ACC112 (cell line): ENCODE measurements around the gene MYLK.

Source experiments
- H2AFZ ChIP-seq: fragments of 200-600 bp; sonication (generic); one replicate; pipeline ENCODE4 v1.6.0; 2017; ENCODE audit warnings: antibody characterized with exemption, low read length; ENCODE audit not compliant: unreplicated experiment
- H3K27ac ChIP-seq: fragments of 200-600 bp; sonication (generic); 2 replicates; pipeline ENCODE4 v1.5.1; 2014; ENCODE audit warnings: low read depth, mild to moderate bottlenecking, antibody characterized with exemption, low read length, moderate library complexity
- H3K27me3 ChIP-seq: fragments of 200-600 bp; sonication (generic); 2 replicates; pipeline ENCODE4 v1.6.1; 2014; ENCODE audit warnings: mild to moderate bottlenecking, antibody characterized with exemption, low read length, moderate library complexity, mixed read lengths; ENCODE audit not compliant: insufficient read depth
- H3K36me3 ChIP-seq: fragments of 200-600 bp; sonication (generic); 2 replicates; pipeline ENCODE4 v1.6.1; 2016; ENCODE audit warnings: mild to moderate bottlenecking, antibody characterized with exemption, low read length, moderate library complexity, mixed read lengths; ENCODE audit not compliant: insufficient read depth
- H3K4me1 ChIP-seq: fragments of 200-600 bp; sonication (generic); one replicate; pipeline ENCODE4 v1.6.1; 2016; ENCODE audit warnings: low read length, mixed read lengths; ENCODE audit not compliant: insufficient read depth, unreplicated experiment, control insufficient read depth
- H3K4me3 ChIP-seq: fragments of 200-600 bp; sonication (generic); 2 replicates; pipeline ENCODE4 v1.5.1; 2014; ENCODE audit warnings: mild to moderate bottlenecking, low read depth, low read length
- H3K79me2 ChIP-seq: fragments of 200-600 bp; sonication (generic); one replicate; pipeline ENCODE4 v1.6.0; 2016; ENCODE audit warnings: low read length; ENCODE audit not compliant: control insufficient read depth, unreplicated experiment, insufficient read depth

MYLK gene

DNA sequence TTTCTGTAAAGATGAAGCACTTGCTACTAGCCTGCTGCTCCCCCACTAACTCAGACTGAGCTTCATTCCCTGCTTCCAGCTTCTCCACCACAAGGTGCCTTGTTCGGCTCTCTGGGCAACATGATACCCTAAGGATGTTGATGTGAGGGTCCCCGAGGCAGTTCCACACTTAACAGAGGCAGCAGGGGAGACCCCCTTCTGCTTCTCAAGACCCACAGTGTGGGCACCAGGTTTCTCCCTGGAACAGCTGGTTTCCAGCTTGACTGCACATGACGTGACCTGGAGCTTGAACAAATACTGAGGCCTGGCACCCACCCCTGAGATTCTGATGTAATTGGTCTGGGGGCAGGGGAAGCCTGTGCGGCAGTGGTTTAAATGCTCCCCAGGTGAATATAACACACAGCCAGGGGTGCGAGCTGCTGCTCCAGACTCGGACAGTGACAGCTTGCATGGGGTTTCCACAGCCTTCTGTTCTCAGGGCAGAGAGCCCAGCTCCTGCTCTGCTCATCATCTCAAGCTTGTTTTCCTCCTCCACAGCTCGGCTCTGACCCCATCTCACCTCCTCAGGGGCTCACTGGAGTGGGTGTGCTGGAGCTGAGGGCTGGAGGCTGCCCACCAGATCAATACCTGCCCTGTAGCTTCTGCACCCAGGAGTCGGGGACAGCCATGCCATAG, 204.3 kb downstream of the MYLK start:
- no peaks in the 10 kb centered on the region for H3K36me3 ChIP-seq
- no peak overlapping the region for H3K4me3 ChIP-seq
- H3K79me2 ChIP-seq, result no peaks in the 10 kb centered on the region
- H2AFZ ChIP-seq, result no peak overlapping the region
- H3K27me3 ChIP-seq, result no peaks in the 10 kb centered on the region
- peaks cover 9% of the 10 kb centered on the region for H3K4me1 ChIP-seq
- H3K27ac ChIP-seq, result no peak overlapping the region

DNA sequence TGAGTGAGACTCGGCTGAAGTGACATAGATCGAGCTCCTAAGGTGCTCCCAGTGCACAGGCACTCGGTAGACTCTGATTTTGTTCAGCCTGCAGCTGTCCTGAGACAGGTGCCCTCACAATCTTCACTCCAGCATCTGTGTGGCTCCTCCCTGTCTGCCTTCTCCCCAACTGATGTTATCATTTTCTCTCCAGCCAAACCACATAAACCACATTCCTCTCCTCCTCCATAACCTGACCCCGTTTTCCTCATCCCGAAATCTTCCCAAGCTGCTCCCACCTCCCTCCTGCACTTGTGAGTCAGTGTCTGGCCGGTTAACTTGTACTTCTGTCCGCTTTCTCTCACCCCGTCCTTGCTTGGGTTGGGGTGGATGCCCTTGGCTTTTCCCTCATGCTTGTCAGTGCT, 206.0 kb downstream of the MYLK start:
- Histone ChIP-seq H3K79me2 (no peaks in the 10 kb centered on the region), H3K27me3 (no peaks in the 10 kb centered on the region), H3K4me1 (peaks cover 9% of the 10 kb centered on the region), H2AFZ (no peak overlapping the region), H3K36me3 (no peaks in the 10 kb centered on the region), H3K27ac (no peak overlapping the region), H3K4me3 (no peak overlapping the region)

DNA sequence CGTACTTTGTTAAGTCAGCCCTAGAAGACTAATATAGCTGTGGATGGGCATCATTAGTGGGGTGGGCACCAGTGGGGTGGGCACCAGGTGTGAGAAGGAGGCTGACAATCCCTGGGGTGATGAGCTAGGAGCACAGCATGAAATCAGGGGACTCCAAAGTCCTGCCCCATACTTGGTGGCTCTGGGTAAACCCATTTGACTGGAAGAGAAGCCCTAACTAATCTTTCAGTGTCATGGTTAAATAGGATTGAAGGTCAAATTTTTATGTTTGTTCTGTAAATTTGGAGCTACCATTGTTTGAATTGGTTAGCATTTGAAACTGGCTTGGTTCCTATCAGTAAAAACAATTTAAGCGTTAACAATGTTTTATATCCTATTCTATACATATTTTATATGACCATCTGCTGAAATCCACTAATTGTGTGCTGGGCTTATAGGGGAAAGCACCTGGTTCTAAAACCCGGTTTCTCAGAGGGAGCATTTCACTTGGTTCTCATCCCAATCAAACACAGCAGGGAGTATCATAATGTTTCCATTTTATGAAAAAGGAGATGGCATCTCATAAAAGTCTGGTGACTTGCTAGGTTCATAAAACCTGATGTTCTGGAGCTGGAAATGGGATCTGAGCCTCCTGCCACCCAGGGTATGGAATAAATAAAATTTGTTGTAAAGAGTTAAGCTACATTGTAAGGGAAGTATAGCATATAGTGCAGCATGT, 211.5 kb downstream of the MYLK start:
- no peaks in the 10 kb centered on the region for H3K79me2 ChIP-seq
- no peaks in the 10 kb centered on the region for H3K36me3 ChIP-seq
- H3K27ac ChIP-seq, result no peak overlapping the region
- H3K4me1 ChIP-seq, result peaks cover 7% of the 10 kb centered on the region
- no peaks in the 10 kb centered on the region for H3K27me3 ChIP-seq
- H3K4me3 ChIP-seq, result no peak overlapping the region
- no peak overlapping the region for H2AFZ ChIP-seq

DNA sequence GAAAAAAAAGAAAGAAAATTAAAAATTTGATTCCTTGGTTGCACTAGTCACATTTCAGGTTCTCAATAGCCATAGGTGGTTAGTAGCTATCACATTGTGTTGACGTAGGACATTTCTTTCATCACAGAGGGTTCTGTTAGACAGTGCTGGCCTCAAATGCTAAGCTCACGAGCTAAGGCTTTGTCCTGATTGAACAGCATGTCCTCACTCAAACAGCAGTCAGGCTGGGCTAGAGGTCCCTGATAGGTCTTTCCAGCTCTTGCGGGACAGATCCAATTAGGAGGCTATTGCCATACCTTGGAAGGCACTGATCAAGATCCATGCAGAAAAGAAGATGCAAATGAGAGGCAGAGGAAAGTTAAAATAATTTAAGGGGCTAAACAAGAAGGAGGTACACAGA, 213.4 kb downstream of the MYLK start:
- H3K79me2 ChIP-seq, result no peaks in the 10 kb centered on the region
- no peak overlapping the region for H3K27ac ChIP-seq
- peaks cover 8% of the 10 kb centered on the region for H3K4me1 ChIP-seq
- H2AFZ ChIP-seq, result no peak overlapping the region
- no peaks in the 10 kb centered on the region for H3K36me3 ChIP-seq
- no peaks in the 10 kb centered on the region for H3K27me3 ChIP-seq
- H3K4me3 ChIP-seq, result no peak overlapping the region

DNA sequence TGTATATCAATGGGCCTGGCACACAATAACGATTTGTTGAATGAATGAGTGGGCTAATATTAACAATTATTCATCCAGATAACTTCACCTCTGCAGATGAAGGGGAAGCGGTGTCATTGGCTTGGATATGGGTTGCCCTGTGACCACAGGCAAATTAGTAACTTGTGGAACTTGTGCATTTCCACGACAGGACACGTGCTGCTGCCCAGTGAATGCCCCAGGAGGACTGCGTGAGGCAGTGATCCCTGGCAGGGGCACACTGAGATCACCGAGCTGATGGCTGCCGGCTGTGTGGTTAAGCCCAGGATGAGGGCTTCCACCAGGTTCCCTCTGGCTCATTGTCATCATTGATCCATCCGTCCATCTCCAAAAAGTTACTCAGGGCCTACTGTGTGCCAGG, 215.2 kb downstream of the MYLK start:
- H3K27me3 ChIP-seq, result no peaks in the 10 kb centered on the region
- H2AFZ ChIP-seq, result no peak overlapping the region
- H3K36me3 ChIP-seq, result no peaks in the 10 kb centered on the region
- no peaks in the 10 kb centered on the region for H3K79me2 ChIP-seq
- no peak overlapping the region for H3K4me3 ChIP-seq
- H3K4me1 ChIP-seq, result peaks cover 8% of the 10 kb centered on the region
- no peak overlapping the region for H3K27ac ChIP-seq

DNA sequence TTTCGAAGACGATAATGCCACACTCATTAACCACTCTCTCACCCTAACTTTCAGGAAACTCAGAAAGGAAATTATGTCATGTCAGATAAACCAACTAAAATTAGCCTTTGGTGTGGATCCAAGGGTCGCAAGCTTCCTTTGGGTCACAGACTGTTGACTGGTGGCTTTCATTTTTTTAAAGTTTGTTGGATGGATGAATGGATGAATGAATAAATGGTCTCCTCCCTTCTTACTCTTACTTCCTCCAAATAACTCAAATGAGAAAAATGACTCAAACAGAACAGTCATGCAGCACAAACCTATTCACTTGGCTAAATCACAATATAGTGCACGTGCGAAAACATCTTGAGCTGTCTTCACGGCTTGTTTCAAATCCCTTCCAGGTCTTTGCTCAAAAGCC, 216.3 kb downstream of the MYLK start:
- no peak overlapping the region for H3K27ac ChIP-seq
- H3K4me3 ChIP-seq, result peak overlapping the region; percentile 33; the same call in 1 of the 2 replicates
- H3K4me1 ChIP-seq, result peaks cover 8% of the 10 kb centered on the region
- no peaks in the 10 kb centered on the region for H3K27me3 ChIP-seq
- H3K79me2 ChIP-seq, result no peaks in the 10 kb centered on the region
- no peaks in the 10 kb centered on the region for H3K36me3 ChIP-seq
- no peak overlapping the region for H2AFZ ChIP-seq

DNA sequence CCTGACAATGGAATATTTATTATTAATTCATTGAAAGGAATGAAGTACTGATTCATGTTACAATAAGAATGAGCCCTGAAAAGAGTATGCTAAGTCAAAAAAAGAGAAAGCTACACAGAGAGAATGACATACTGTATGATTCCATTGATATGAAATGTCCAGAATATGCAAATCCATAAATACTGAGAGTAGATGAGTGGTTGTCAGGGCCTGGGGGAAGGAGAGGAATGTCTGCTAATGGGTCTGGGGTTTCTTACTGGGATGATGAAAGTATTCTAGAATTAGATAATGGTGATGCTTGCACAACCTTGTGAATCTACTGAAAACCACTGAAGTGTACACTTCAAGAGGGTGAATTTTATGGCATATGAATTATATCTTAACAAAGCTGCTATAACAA, 219.4 kb downstream of the MYLK start:
- Histone ChIP-seq H3K36me3 (no peaks in the 10 kb centered on the region), H3K27me3 (no peaks in the 10 kb centered on the region), H3K79me2 (no peaks in the 10 kb centered on the region), H3K27ac (no peak overlapping the region), H3K4me1 (peaks cover 32% of the 10 kb centered on the region), H2AFZ (no peak overlapping the region), H3K4me3 (no peak overlapping the region)

DNA sequence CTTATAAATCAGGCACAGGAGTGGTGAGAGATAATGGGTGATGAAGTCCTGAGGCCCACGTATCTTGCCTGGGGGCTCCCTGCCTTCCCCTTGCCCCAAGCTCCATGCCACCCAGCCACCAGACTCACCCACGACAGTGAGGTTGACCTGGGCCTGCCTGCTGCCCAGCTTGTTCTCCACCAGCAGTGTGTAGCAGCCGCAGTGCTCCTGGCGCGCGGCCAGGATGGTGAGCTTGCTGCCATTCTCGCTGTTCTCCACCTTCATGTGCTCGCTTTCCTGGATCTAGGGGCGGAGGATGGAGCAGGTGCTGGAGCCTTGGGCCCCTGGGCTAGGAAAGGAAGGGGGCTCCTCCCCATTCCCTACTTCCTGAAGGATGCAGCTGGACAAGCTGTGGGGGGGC, 220.2 kb downstream of the MYLK start:
- no peak overlapping the region for H3K27ac ChIP-seq
- no peak overlapping the region for H3K4me3 ChIP-seq
- no peaks in the 10 kb centered on the region for H3K36me3 ChIP-seq
- peaks cover 39% of the 10 kb centered on the region for H3K4me1 ChIP-seq
- H2AFZ ChIP-seq, result no peak overlapping the region
- no peaks in the 10 kb centered on the region for H3K27me3 ChIP-seq
- H3K79me2 ChIP-seq, result no peaks in the 10 kb centered on the region

DNA sequence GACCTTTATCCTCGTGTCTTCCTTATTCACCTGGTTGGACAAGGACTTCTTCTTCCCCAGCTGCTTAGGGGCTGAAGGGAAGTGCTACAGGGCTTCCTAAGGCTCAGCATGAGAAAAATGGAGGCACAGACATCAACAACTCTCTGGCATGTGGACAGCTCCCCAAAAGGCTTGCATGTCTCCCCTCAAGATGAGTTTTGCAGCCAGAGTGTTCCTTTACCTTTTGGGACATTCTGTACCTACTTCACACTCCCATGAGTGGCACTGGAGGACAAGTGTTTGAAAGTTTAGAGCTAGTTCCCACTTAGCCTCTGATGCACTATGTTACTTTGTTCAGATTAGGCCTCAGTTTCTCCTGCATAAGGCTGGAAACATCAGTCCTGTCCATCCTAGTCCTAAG, 222.2 kb downstream of the MYLK start:
- H3K4me3 ChIP-seq, result no peak overlapping the region
- H2AFZ ChIP-seq, result no peak overlapping the region
- peaks cover 3% of the 10 kb centered on the region; the same call in 1 of the 2 replicates for H3K36me3 ChIP-seq
- H3K4me1 ChIP-seq, result peaks cover 44% of the 10 kb centered on the region
- no peaks in the 10 kb centered on the region for H3K79me2 ChIP-seq
- H3K27ac ChIP-seq, result no peak overlapping the region
- H3K27me3 ChIP-seq, result no peaks in the 10 kb centered on the region

DNA sequence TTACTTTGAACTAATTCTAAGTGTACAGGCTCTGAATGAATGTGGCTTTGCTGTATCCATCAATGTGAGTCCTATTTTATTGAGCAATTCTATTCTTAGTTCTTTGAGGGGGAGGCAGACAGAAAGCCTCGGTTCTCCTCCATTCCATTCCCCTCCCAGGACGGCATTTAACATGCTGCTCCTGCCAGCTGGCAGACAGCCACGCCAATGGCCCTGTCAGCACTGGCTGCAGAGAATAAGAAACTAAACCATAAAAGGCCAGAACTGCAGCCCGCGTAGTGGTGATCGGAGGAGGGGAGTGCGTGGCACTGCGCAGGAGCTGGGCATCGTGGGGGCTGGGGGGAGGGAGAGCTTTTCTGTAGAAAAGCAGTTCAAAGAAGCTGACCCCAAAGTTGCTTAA, 223.2 kb downstream of the MYLK start:
- H2AFZ ChIP-seq, result peak overlapping the region; percentile 4
- peaks cover 44% of the 10 kb centered on the region for H3K4me1 ChIP-seq
- peak overlapping the region; percentile 13; the same call in 1 of the 2 replicates for H3K4me3 ChIP-seq
- H3K36me3 ChIP-seq, result peaks cover 9% of the 10 kb centered on the region; the same call in 1 of the 2 replicates
- H3K27ac ChIP-seq, result peak overlapping the region; percentile 30
- no peaks in the 10 kb centered on the region for H3K27me3 ChIP-seq
- no peaks in the 10 kb centered on the region for H3K79me2 ChIP-seq

DNA sequence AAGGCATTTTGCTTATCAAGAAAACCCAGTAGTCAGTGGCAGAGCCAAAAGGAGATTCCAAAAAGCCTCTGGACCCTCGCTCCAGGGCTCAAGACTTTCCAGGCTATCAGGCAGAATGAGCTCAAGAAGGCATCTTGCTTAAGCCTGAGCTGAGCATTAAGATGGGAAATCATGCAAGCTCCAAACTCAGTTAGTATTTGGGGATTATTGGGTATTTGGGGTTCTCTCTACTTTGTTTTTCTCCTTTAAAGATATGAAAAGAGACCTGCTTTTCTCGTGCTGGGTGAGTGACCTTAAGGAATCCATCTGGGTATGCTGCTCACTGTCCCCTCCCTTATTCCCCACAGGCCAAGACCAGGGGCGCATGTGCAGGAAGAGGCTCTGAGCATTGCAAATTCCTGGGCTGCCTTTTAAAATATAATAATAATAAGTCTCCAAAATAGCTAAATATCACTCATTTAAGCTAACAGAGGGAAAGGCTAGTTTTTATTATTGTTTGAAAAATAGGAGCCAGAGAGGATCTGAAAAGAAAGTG, 223.9 kb downstream of the MYLK start:
- no peak overlapping the region for H2AFZ ChIP-seq
- H3K79me2 ChIP-seq, result no peaks in the 10 kb centered on the region
- peak overlapping the region; percentile 13; the same call in 1 of the 2 replicates for H3K4me3 ChIP-seq
- peaks cover 44% of the 10 kb centered on the region for H3K4me1 ChIP-seq
- peak overlapping the region; percentile 30 for H3K27ac ChIP-seq
- no peaks in the 10 kb centered on the region for H3K27me3 ChIP-seq
- H3K36me3 ChIP-seq, result peaks cover 9% of the 10 kb centered on the region; the same call in 1 of the 2 replicates
